ENCODE measurements around the gene ANKIB1.
A peak's percentile ranks its signal among the peaks of the same experiment; 100 is the strongest.
"Not testable (repeated sequence)": the region's sequence is repeated elsewhere in the genome, so short reads cannot be mapped to it uniquely, and the experiment has no call there.

The ANKIB1 gene

GRCh38 chr7:92404170-92404614, 158.4 kb downstream of the ANKIB1 start:
- no peak for DNase-seq

DNA sequence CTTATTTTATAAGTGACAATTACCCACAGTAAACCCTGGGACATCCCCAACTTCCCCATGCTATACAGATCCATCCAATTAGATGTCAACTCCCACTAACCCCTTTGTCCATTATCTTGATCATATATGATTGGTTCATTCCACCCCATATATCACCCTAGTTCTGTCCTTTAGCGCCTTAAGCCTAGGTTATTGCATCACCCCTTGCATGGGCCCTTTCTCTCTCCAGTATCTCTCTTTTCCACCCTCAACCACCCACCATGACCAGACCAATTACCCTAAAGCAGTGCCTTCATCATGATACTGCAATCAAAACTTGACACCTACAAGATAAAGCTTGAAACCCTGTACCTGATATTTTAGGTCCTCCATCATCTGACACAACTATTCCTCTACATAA, 163.6 kb downstream of the ANKIB1 start:
- DNase-seq = no peak

DNA sequence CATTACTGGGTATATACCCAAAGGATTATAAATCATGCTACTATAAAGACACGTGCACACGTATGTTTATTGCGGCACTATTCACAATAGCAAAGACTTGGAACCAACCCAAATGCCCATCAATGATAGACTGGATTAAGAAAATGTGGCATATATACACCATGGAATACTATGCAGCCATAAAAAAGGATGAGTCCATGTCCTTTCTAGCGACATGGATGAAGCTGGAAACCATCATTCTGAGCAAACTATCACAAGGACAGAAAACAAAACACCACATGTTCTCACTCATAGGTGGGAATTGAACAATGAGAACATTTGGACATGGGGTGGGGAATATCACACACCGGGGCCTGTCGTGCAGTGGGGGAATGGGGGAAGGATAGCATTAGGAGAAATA, 164.4 kb downstream of the ANKIB1 start:
- DNase-seq = not testable (repeated sequence)

- no peak for DNase-seq
Observed at GRCh38 chr7:92412745-92413144, 167.0 kb downstream of the ANKIB1 start.

- no peak for DNase-seq
Observed at GRCh38 chr7:92413550-92413949, 167.8 kb downstream of the ANKIB1 start.

GRCh38 chr7:92415225-92415624, 169.5 kb downstream of the ANKIB1 start:
- no peak for DNase-seq

GRCh38 chr7:92417913-92418312, 172.1 kb downstream of the ANKIB1 start:
- DNase-seq = no peak

DNA sequence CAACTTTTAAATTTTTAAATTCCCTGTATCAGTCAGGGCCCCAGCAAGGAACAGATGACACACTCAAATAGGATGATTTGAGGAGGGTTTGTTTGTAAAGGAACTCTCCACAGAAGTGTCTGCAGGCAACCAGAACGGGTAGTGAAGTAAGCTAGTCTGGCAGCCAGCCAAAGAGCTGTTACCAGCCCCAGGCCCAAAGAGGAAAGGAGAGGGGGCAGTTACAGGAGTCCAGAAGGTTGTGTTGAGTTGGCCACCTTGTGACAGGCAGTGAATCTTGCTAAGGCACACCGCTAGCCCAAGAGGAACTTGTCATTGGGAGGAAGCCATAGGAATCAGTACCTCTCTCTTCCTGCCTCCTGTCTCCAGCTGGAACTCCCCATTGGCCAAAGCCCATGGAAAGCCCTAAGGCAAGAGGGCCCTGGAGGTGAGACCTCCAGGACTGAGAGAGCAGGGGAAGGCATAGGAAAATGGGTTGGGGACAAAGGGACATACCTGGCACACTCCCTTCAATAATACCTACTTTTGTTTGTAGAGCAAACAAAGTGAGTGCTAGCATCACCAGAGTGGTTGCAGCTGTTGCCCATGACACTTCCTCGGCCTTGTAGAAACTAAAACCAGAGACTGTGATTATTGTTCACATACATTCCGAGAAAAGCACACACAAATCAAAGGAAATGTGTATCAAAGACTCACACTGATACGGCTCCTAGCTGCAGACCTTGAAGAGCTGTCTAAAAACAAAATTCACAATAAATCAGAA, 176.1 kb downstream of the ANKIB1 start:
- no peak for DNase-seq

DNA sequence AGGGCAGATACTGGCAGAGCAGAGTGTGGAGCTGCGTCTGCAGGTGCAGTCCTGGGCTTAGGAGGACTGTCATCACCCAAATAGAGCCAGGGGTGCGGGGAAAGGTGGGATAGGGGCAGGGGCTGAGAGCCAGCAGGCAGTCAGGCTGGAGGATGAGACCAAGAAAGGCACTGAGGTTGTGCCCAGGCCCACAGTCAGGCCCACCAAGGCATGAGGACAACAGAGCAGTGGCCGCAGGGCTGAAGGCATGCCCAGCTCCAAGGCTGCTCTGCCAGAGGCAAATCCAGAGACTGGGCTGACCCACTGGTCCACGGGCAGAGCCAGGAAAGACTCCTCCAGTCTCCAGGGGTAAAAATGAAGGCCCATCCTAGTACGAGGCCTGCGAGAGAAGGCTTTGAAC, 177.2 kb downstream of the ANKIB1 start:
- no peak for DNase-seq

GRCh38 chr7:92423710-92424131, 177.9 kb downstream of the ANKIB1 start:
- DNase-seq = no peak

- no peak for DNase-seq
Observed at GRCh38 chr7:92425311-92425947, 179.7 kb downstream of the ANKIB1 start.

DNA sequence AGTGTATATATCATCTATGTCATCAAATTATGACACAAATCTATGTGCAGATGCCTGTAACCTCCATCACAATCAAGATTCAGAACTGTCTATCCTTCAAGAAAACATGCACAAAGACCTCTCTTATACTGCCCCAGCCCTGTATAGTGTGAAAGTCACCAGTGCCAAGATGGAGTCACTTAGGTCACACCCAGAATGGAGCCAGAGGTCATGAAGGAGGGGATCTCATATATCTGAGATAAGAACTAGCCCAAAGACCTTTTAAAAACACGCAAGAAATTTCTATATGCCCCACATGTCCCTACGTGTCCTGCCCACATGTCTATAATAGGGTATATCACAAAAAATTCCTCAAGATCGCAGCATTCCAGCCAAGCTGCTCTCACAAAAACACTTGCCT, 181.4 kb downstream of the ANKIB1 start:
- DNase-seq = no peak

DNA sequence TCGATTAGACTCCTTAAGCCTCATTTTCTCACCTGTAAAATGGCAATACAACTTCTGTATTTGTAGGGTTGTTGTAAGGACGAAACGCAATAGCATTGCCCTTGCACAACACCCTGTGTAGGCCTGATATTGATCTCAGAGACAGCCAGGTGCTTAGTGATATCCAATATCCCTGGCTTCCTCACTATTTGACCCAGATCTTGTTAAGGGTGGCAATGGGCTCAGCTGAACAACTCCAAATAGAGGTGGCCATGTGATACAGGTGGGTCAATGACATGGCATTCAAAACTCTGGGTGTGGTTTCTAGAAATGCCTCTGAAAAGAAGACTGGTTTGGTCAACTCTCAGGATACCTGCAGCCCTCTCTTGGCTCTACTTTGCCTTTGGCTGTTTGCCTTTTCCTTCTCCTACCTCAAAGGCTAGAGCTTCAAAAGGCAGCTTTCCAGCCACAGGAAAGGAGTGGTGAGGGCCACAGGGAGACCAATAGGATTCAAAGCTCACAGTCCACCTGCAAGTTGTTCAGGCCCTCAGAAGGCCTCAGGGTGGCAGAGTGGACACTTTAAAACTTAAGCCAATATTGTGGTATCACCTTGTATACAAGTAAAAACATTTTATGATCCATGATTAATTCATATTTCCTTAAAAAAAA, 186.6 kb downstream of the ANKIB1 start:
- no peak for DNase-seq

- no peak for DNase-seq
Observed at GRCh38 chr7:92433019-92433418, 187.2 kb downstream of the ANKIB1 start.

DNA sequence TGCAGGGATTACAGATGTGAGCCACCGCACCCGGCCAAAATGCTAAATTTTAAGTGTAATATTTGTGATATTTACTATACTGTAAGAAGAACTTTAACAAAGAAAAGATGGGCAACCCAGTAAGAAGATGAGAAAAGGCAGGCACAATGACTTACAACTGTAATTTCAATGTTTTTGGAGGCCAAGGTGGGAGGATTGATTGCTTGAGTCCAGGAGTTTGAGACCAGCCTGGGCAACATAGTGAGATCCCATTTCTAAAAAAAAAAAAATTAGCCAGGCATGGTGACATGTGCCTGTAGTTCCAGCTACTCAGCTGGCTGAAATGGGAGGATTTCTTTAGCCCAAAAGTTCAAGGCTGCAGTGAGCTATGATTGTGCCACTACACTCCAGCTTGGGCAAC, 189.8 kb downstream of the ANKIB1 start:
- no peak for DNase-seq

- DNase-seq = no peak
Observed at GRCh38 chr7:92436612-92437445, 191.1 kb downstream of the ANKIB1 start.

- DNase-seq = no peak
Observed at GRCh38 chr7:92437956-92438491, 192.2 kb downstream of the ANKIB1 start.

- DNase-seq = not testable (repeated sequence)
Observed at GRCh38 chr7:92442720-92443119, 196.9 kb downstream of the ANKIB1 start.

DNA sequence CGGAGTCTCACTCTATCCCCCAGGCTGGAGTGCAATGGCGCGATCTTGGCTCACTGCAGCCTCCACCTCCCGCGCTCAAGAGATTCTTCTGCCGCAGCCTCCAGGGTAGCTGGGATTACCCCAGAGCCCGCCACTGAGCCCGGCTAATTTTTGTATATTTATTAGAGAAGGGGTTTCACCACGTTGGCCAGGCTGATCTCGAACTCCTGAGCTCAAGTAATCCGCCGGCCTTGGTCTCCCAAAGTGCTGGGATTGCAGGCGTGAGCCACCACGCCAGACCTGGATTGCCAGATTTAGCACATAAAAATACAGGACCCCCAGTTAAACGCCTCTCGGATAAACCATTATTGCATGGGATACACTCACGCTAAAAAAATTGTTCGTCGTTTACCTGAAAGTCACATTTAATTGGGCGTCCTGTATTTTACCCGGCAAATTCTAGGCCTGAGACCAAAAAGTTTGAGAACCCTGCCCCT, 201.1 kb downstream of the ANKIB1 start:
- DNase-seq = peak; percentile 59

DNA sequence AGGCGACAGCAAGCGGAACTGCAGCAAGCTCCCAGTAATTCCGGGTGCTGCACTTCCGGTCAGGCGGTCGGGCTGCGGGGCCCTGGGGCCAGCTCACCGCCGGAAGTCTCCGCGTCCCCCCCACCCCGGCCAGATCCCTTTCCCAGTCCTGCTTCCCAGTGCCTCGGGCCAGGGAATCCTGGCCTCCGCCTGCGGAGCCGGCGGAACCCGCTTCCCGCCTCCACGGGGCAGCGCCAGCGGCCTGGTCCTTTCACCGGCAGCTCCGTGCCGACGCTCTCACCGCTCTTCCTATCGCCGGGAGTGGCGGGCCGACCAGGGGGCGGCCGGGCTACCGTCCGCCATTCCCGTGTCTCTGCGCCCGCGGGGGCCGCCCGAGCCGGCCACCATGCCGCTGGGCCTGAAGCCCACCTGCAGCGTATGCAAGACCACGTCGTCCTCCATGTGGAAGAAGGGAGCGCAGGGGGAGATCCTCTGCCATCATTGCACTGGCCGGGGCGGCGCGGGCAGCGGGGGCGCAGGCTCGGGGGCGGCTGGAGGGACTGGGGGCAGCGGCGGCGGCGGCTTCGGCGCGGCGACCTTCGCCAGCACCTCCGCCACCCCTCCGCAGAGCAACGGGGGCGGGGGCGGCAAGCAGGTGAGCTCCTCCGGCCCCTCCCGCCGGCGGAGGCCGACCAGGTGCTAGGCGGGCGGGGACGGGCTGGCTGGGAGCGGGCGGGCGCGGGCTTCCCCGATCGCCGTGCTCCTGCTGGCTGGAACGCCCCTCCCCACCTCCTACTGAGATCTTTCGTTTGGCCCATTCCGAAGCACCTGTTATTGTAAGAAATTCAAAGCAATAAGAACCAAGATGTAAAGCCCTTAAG, 201.8 kb downstream of the ANKIB1 start, which contains the start of gene GATAD1:
GATAD1 (plus strand) TSS at position 138 of the 860 bp plus-strand sequence; CDS start at position 386, 248 bp downstream.
- DNase-seq = peak; percentile 87

DNA sequence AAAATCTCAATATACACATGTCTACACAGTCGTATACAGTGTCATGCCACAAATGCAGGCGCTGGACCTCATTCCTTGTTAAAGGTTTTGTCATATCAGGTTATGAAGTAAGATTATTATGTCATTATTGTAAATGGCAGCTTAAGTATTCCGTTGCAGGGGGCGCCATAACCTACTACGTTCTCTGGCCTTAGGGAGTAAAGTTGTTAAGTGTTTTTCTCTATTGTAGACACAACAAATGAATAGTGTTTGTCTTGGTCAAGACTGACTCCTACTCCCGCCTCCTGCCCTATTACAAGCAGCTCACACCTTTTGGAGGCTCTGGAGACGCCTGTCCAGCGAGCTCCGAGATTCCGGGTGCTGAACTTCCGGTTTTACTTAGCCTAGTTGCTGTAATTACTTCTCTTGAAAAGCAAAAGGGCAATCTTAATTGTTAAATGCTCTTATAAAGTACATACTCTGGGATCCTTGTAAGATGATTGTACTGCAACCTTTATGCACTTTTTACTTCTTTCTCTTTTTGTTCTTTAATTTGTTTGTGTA, 202.5 kb downstream of the ANKIB1 start:
- peak; percentile 66 for DNase-seq

All from activated CD8-positive, alpha-beta memory T cell treated with anti-CD3 and anti-CD28 coated beads, Interleukin-2, amount 50 U/mL, for 48 hours (primary cell).